A673 (cell line): ENCODE results near the gene PLEK.

Source experiments
- CTCF ChIP-seq: fragments of 300-800, 200-600 bp; sonication (generic); conservative IDR thresholded peaks from 2 replicates; pipeline ENCODE4 v1.5.1; 2017; ENCODE audit warnings: low read depth, mild to moderate bottlenecking, antibody characterized with exemption, low read length, moderate library complexity, mixed read lengths
- EZH2 ChIP-seq: fragments of 200-600 bp; sonication (generic); IDR thresholded peaks from 2 replicates; pipeline ENCODE4 v1.6.1; 2017; ENCODE audit warnings: borderline replicate concordance, low read depth, mild to moderate bottlenecking, mixed read lengths, antibody characterized with exemption, low read length; ENCODE audit not compliant: poor library complexity, severe bottlenecking

- no peak for TF ChIP-seq CTCF
- TF ChIP-seq EZH2: no peak
Measured at GRCh38 chr2:68418419-68418818, 53.3 kb downstream of the PLEK start.
